CD4-positive, alpha-beta T cell (primary cell): Measurements from ENCODE around the gene DNAJC22. TPM values are rescaled to one million over a fixed set of nuclear protein-coding genes. Genes with fewer than 3 reads are reported as not detected.

Experiments used
- ATAC-seq: fragments of 200-7000 bp; cut with Tn5 transposase; one replicate; pipeline ENCODE4 v1.10.0; 2022; ENCODE audit warnings: mild to moderate bottlenecking; ENCODE audit not compliant: poor library complexity
- CTCF ChIA-PET: fragments of 350-600 bp; sonication (Branson Sonifier 250); formaldehyde crosslinking; loops from one replicate; lab custom pipeline; 2021; ENCODE audit warnings: antibody characterized with exemption, inconsistent platforms; lab: Charles Lee
- POLR2A ChIA-PET: fragments of 350-600 bp; sonication (Branson Sonifier 250); formaldehyde crosslinking; loops from one replicate; lab custom pipeline; 2021; ENCODE audit warnings: antibody characterized with exemption, inconsistent platforms; lab: Charles Lee
- DNase-seq, 14 experiments: peaks; one replicate each; pipeline ENCODE4 v3.0.0-alpha.2; 2013 to 2020; ENCODE audit warnings: mixed read lengths in 2 of 14
- H3K27ac ChIP-seq, 2 donors: one replicate each; pipeline versions ENCODE4 v1.5.1 to v1.7.0; 2013; ENCODE audit warnings: low read length in 2 of 2, low read depth in 1 of 2, mild to moderate bottlenecking in 1 of 2
- H3K27me3 ChIP-seq, 2 experiments: 1 replicate in 1 of 2; 2 replicates in 1 of 2; pipeline versions ENCODE4 v1.6.1 to v1.7.0; 2013; ENCODE audit warnings: low read length in 2 of 2, control low read depth in 1 of 2, mild to moderate bottlenecking in 1 of 2, moderate library complexity in 1 of 2; ENCODE audit not compliant: insufficient read depth in 2 of 2, control insufficient read depth in 1 of 2
- H3K36me3 ChIP-seq: one replicate; pipeline ENCODE4 v1.6.1; 2013; ENCODE audit warnings: low read length, control low read depth; ENCODE audit not compliant: insufficient read depth
- H3K4me1 ChIP-seq: one replicate; pipeline ENCODE4 v1.6.1; 2013; ENCODE audit warnings: low read length, control low read depth; ENCODE audit not compliant: insufficient read depth
- H3K4me3 ChIP-seq: one replicate; pipeline ENCODE4 v1.5.1; 2013; ENCODE audit warnings: mild to moderate bottlenecking, low read length, moderate library complexity
- H3K9me3 ChIP-seq, 2 experiments: 1 replicate in 1 of 2; 2 replicates in 1 of 2; pipeline versions ENCODE4 v1.6.1 to v1.7.0; 2013; ENCODE audit warnings: low read length in 2 of 2, mild to moderate bottlenecking in 2 of 2, control low read depth in 1 of 2, moderate library complexity in 1 of 2; ENCODE audit not compliant: control insufficient read depth in 1 of 2, insufficient read depth in 1 of 2
- H3K27ac Mint-ChIP-seq: one replicate; pipeline ENCODE4 v1.8.0; 2020; ENCODE audit warnings: mixed read lengths
- H3K27me3 Mint-ChIP-seq: one replicate; pipeline ENCODE4 v1.8.0; 2021; ENCODE audit warnings: mixed read lengths
- H3K36me3 Mint-ChIP-seq: one replicate; pipeline ENCODE4 v1.8.0; 2021; ENCODE audit warnings: low read depth, mixed read lengths
- H3K4me1 Mint-ChIP-seq: one replicate; pipeline ENCODE4 v1.8.0; 2021; ENCODE audit warnings: low read depth, mixed read lengths
- H3K4me3 Mint-ChIP-seq: one replicate; pipeline ENCODE4 v1.8.0; 2020; ENCODE audit warnings: mild to moderate bottlenecking, mixed read lengths
- H3K9me3 Mint-ChIP-seq: one replicate; pipeline ENCODE4 v1.8.0; 2020; ENCODE audit warnings: mixed read lengths
- CTCF ChIP-seq: fragments of 200-600 bp; IDR thresholded peaks from one replicate; pipeline ENCODE4 v1.8.0; 2022; ENCODE audit warnings: antibody characterized with exemption, mild to moderate bottlenecking
- intact Hi-C, 2 experiments: fragments of 100-400 bp; cut with DNase I in 1 of 2; cut with micrococcal nuclease in 1 of 2; formaldehyde crosslinking; loops; one replicate each; pipeline versions ENCODE4 v1.15.1 to v1.9.0; 2023 to 2025; cut with DNase I, micrococcal nuclease
- total RNA-seq, 174 experiments: library from RNA in 2 of 174; stranded (reverse) in 2 of 174; gene quantifications; one replicate each; pipeline ENCODE4 v1.2.3 and lab custom pipeline; 2021 to 2026

Gene DNAJC22
- total RNA-seq, 2 experiments from 2014 or later: not detected

- Mint-ChIP-seq H3K4me3 (peak overlapping the region; percentile 99), H3K9me3 (no peaks in the 10 kb centered on the region), H3K27me3 (no peaks in the 10 kb centered on the region), H3K4me1 (peaks cover 30% of the 10 kb centered on the region), H3K27ac (peak overlapping the region; percentile 76), H3K36me3 (peaks cover 9% of the 10 kb centered on the region)
- no peaks in the 10 kb centered on the region for H3K27me3 ChIP-seq
- H3K9me3 ChIP-seq: no peaks in the 10 kb centered on the region
- H3K4me3 ChIP-seq: peak overlapping the region; percentile 88
- no peak for TF ChIP-seq CTCF
- H3K4me1 ChIP-seq: peaks cover 15% of the 10 kb centered on the region
- no peak for DNase-seq
- peak overlapping the region; percentile 66 to 70 for H3K27ac ChIP-seq
- POLR2A ChIA-PET: interaction anchor here (0.7 to 2.2 kb wide), 32 partner anchors 8 to 1399 kb away, joined by 3 to 24 read pairs (median 5); partner anchors contain the start of genes BCDIN3D, DDX23, DNAJC22 and KCNH3
- ATAC-seq: no peak
- CTCF ChIA-PET: interaction anchor here (1.2 to 7.0 kb wide), 8 partner anchors 8 to 745 kb away, joined by 3 to 33 read pairs (median 8); partner anchors contain the start of genes COX14, DNAJC22, PRPF40B and TROAP
- intact Hi-C loops: loop anchor here in 1 of 2 experiments (10.0 kb wide), 1 partner anchor 339 kb away; the partner anchor contains the start of gene FMNL3
- no peaks in the 10 kb centered on the region for H3K36me3 ChIP-seq
Measured at GRCh38 chr12:49366096-49366651, 19.5 kb downstream of the DNAJC22 start.

GRCh38 chr12:49366652-49367380, 20.1 kb downstream of the DNAJC22 start:
- Mint-ChIP-seq H3K9me3 (no peaks in the 10 kb centered on the region), H3K4me1 (peaks cover 30% of the 10 kb centered on the region), H3K36me3 (peaks cover 9% of the 10 kb centered on the region), H3K4me3 (peak overlapping the region; percentile 99), H3K27me3 (no peaks in the 10 kb centered on the region), H3K27ac (peak overlapping the region; percentile 76)
- no peaks in the 10 kb centered on the region for H3K36me3 ChIP-seq
- peak overlapping the region; percentile 88 for H3K4me3 ChIP-seq
- peak overlapping the region; percentile 66 to 70 for H3K27ac ChIP-seq
- intact Hi-C loops: loop anchor here in 1 of 2 experiments (10.0 kb wide), 1 partner anchor 338 kb away; the partner anchor contains the start of gene FMNL3
- H3K4me1 ChIP-seq: peaks cover 15% of the 10 kb centered on the region
- ATAC-seq (peak; percentile 82), DNase-seq (peak; percentile 69 to 92 (median 81))
- ChIA-PET CTCF (interaction anchor here (0.7 to 7.0 kb wide), 10 partner anchors 9 to 745 kb away, joined by 3 to 33 read pairs (median 6); partner anchors contain the start of genes COX14, DNAJC22, PRPF40B and TROAP), POLR2A (interaction anchor here (0.6 to 2.2 kb wide), 42 partner anchors 9 to 1659 kb away, joined by 3 to 24 read pairs (median 5); partner anchors contain the start of genes BCDIN3D, DDX23, DNAJC22 and KCNH3)
- no peak for TF ChIP-seq CTCF
- H3K9me3 ChIP-seq: no peaks in the 10 kb centered on the region
- H3K27me3 ChIP-seq: no peaks in the 10 kb centered on the region
